K562 (cell line): ENCODE measurements around the gene ARID3A. TPM values are rescaled to one million over a fixed set of nuclear protein-coding genes. Genes with fewer than 3 reads are reported as not detected.

Experiments used
- ATF3 ChIP-seq, 2 experiments: fragments of 450-650 bp in 1 of 2; sonication (generic) in 1 of 2; formaldehyde crosslinking in 1 of 2; IDR thresholded peaks in 1 of 2; conservative IDR thresholded peaks in 1 of 2; 2 replicates each; pipeline versions ENCODE4 v1.6.1 to v1.8.1; 2016 to 2023; ENCODE audit warnings: mild to moderate bottlenecking in 2 of 2, moderate library complexity in 2 of 2, inconsistent platforms in 1 of 2, missing genetic modification reagents in 1 of 2
- BHLHE40 ChIP-seq: IDR thresholded peaks from 2 replicates; pipeline ENCODE4 v1.6.1; 2011; ENCODE audit warnings: low read length, improper control_type of control experiment
- CREB1 ChIP-seq, 2 experiments: sonication (generic) in 1 of 2; formaldehyde crosslinking in 1 of 2; IDR thresholded peaks; 2 replicates each; pipeline versions ENCODE4 v1.6.1 to v1.8.0; 2012 to 2022; ENCODE audit warnings: inconsistent platforms in 1 of 2, mild to moderate bottlenecking in 1 of 2, missing genetic modification reagents in 1 of 2, moderate library complexity in 1 of 2
- E2F8 ChIP-seq: fragments of 450-650 bp; IDR thresholded peaks from 2 replicates; pipeline ENCODE4 v1.7.1; 2018; ENCODE audit warnings: mild to moderate bottlenecking, low read depth; ENCODE audit not compliant: partially characterized antibody
- GATAD2B ChIP-seq: fragments of 450-650 bp; IDR thresholded peaks from 2 replicates; pipeline ENCODE4 v1.6.1; 2017; ENCODE audit warnings: mild to moderate bottlenecking, borderline replicate concordance
- HCFC1 ChIP-seq: IDR thresholded peaks from 2 replicates; pipeline ENCODE4 v1.6.1; 2012; ENCODE audit warnings: low read depth, low read length, improper control_type of control experiment
- HNRNPLL ChIP-seq: fragments of 200-400 bp; formaldehyde crosslinking; IDR thresholded peaks from 2 replicates; pipeline ENCODE4 v1.6.1; 2017; ENCODE audit warnings: low read length, low read depth, mild to moderate bottlenecking; ENCODE audit not compliant: poor library complexity, severe bottlenecking
- MED1 ChIP-seq: sonication (generic); formaldehyde crosslinking; IDR thresholded peaks from 2 replicates; pipeline ENCODE4 v1.8.1; 2023; ENCODE audit warnings: missing genetic modification reagents, borderline replicate concordance
- POLR2AphosphoS5 ChIP-seq: IDR thresholded peaks from 2 replicates; pipeline ENCODE4 v1.6.1; 2011; ENCODE audit warnings: mild to moderate bottlenecking, low read depth, low read length, moderate library complexity; ENCODE audit not compliant: control insufficient read depth, insufficient read depth
- SP2 ChIP-seq: IDR thresholded peaks from 2 replicates; pipeline ENCODE4 v1.6.1; 2011; ENCODE audit warnings: mild to moderate bottlenecking, low read depth, low read length, moderate library complexity; ENCODE audit not compliant: poor library complexity, severe bottlenecking; ENCODE audit errors: extremely low read depth
- STAT6 ChIP-seq: sonication (generic); formaldehyde crosslinking; IDR thresholded peaks from 2 replicates; pipeline ENCODE4 v1.8.1; 2023; ENCODE audit warnings: mild to moderate bottlenecking, missing genetic modification reagents
- TEAD4 ChIP-seq, 2 experiments: sonication (generic) in 1 of 2; formaldehyde crosslinking in 1 of 2; IDR thresholded peaks; 2 replicates each; pipeline versions ENCODE4 v1.6.1 to v1.8.0; 2012 to 2022; ENCODE audit warnings: borderline replicate concordance in 1 of 2, inconsistent platforms in 1 of 2, low read length in 1 of 2, mild to moderate bottlenecking in 1 of 2, missing genetic modification reagents in 1 of 2
- TRIM24 ChIP-seq, 2 experiments: fragments of 450-650 bp; IDR thresholded peaks; 2 replicates each; pipeline ENCODE4 v1.6.1; 2016
- ZC3H4 ChIP-seq: sonication (generic); formaldehyde crosslinking; IDR thresholded peaks from 2 replicates; pipeline ENCODE4 v1.9.0; 2021; ENCODE audit warnings: missing genetic modification reagents, borderline replicate concordance
- ZNF140 ChIP-seq: fragments of 250-450 bp; sonication (Bioruptor Pico); IDR thresholded peaks from 2 replicates; pipeline ENCODE4 v1.8.0; 2021; ENCODE audit warnings: moderate library complexity, mild to moderate bottlenecking, inconsistent platforms
- ZNF384 ChIP-seq: IDR thresholded peaks from 2 replicates; pipeline ENCODE4 v1.6.1; 2012; ENCODE audit warnings: low read depth, low read length, improper control_type of control experiment
- ZNF717 ChIP-seq: fragments of 250-450 bp; sonication (Bioruptor Pico); IDR thresholded peaks from 2 replicates; pipeline ENCODE4 v1.5.0; 2021
- ZNF75A ChIP-seq: fragments of 450-650 bp; formaldehyde crosslinking; IDR thresholded peaks from 2 replicates; pipeline ENCODE4 v1.4.0; 2020; ENCODE audit warnings: mild to moderate bottlenecking
- ZNF778 ChIP-seq: fragments of 450-650 bp; formaldehyde crosslinking; IDR thresholded peaks from 2 replicates; pipeline ENCODE4 v1.4.0; 2020; ENCODE audit warnings: mild to moderate bottlenecking, moderate library complexity
- polyA plus RNA-seq, 8 experiments: library from polyadenylated mRNA; depleted of rRNA in 4 of 8; stranded (reverse) in 5 of 8; unstranded in 3 of 8; fragments of >200 nt; fragmentation: Nextera tagmentation in 2 of 8; fragmentation: Illumina TruSeq in 1 of 8; extraction: Ambion mirVana in 2 of 8; extraction: Trizol in 1 of 8; gene quantifications; 2 replicates each; pipeline versions ENCODE4 v1.2.1 to v1.2.3, GENCODE V29; 2011 to 2014; ENCODE audit warnings: inconsistent platforms in 1 of 8, missing spikeins in 1 of 8
- total RNA-seq, 7 experiments: library from RNA; depleted of rRNA in 6 of 7; stranded (reverse); fragments of >200 nt in 6 of 7; fragmentation: Illumina TruSeq in 2 of 7; extraction: Trizol in 2 of 7; gene quantifications; 2 replicates each; pipeline versions ENCODE4 v1.2.1 to v1.2.3, GENCODE V29; 2011 to 2021; ENCODE audit warnings: low replicate concordance in 1 of 7

The ARID3A gene
- total and polyA plus RNA-seq, 9 of the 15 experiments (the other 6 are each of a cell fraction or from before 2014, with no cell fraction given) = 1.4 to 118 (median 31.2) TPM

- TF ChIP-seq STAT6 (CRISPR knock-in tag) (no peak), ZNF717 (no peak), ZNF778 (CRISPR knock-in tag) (no peak), HNRNPLL (no peak), POLR2AphosphoS5 (peak; percentile 61; the same call in 1 of the 2 replicates), ZC3H4 (CRISPR knock-in tag) (no peak), ZNF140 (CRISPR knock-in tag) (no peak), ZNF75A (no peak), MED1 (no peak), E2F8 (no peak), CREB1 (IDR thresholded peaks at IDR 0.05) (peak; percentile 29; the same call in 1 of the 2 replicates), CREB1 (CRISPR knock-in tag; IDR thresholded peaks at IDR 0.05) (no peak), ZNF384 (peak; percentile 98), TRIM24 (IDR thresholded peaks at IDR 0.05) (peak in 1 of 2 experiments; percentile 54; a peak in 2 of 4 replicates), TEAD4 (IDR thresholded peaks at IDR 0.05; ENCODE audit: low read length) (peak; percentile 64), TEAD4 (CRISPR knock-in tag; IDR thresholded peaks at IDR 0.05; ENCODE audit: borderline replicate concordance) (no peak), SP2 (no peak), GATAD2B (no peak; the same call in 1 of the 2 replicates), BHLHE40 (0 out of 2 replicates have a peak, but pooled peaks have one; percentile 8), HCFC1 (no peak), ATF3 (IDR thresholded peaks at IDR 0.05) (no peak), ATF3 (CRISPR knock-in tag; conservative IDR thresholded peaks at IDR 0.05) (no peak)
These were observed 36.2 kb downstream of the ARID3A start (continued) for GRCh38 chr19:961866-962620.
